Type B pancreatic cell (in vitro differentiated cells): ENCODE measurements around the gene MYO3B. TPM values are rescaled to one million over a fixed set of nuclear protein-coding genes. Genes with fewer than 3 reads are reported as not detected.
"Not testable (repeated sequence)": the region's sequence is repeated elsewhere in the genome, so short reads cannot be mapped to it uniquely, and the experiment has no call there.

ENCODE experiments used
- DNase-seq: peaks from one replicate; pipeline ENCODE4 v3.0.0; 2021; ENCODE audit warnings: mixed read lengths; ENCODE audit not compliant: unreplicated experiment; ENCODE audit errors: extremely low spot score
- H3K27ac Mint-ChIP-seq: 2 replicates; pipeline ENCODE4 v1.8.0; 2021; ENCODE audit warnings: mild to moderate bottlenecking, mixed read lengths
- H3K27me3 Mint-ChIP-seq: 2 replicates; pipeline ENCODE4 v1.8.0; 2021; ENCODE audit warnings: mixed read lengths
- H3K36me3 Mint-ChIP-seq: 2 replicates; pipeline ENCODE4 v1.8.0; 2021; ENCODE audit warnings: mixed read lengths
- H3K4me1 Mint-ChIP-seq: one replicate; pipeline ENCODE4 v1.8.0; 2021; ENCODE audit warnings: mixed read lengths; ENCODE audit not compliant: unreplicated experiment
- H3K4me3 Mint-ChIP-seq: 2 replicates; pipeline ENCODE4 v1.8.0; 2021; ENCODE audit warnings: mild to moderate bottlenecking, mixed read lengths
- H3K9me3 Mint-ChIP-seq: 2 replicates; pipeline ENCODE4 v1.8.0; 2021; ENCODE audit warnings: mixed read lengths
- CTCF ChIP-seq: fragments of 200-600 bp; sonication (generic); conservative IDR thresholded peaks from 2 replicates; pipeline ENCODE4 v1.5.0; 2021; ENCODE audit warnings: antibody characterized with exemption, mild to moderate bottlenecking
- total RNA-seq: library from RNA; stranded (reverse); gene quantifications from 2 replicates; pipeline ENCODE4 v1.2.1, GENCODE V29; 2021; ENCODE audit warnings: low replicate concordance

The MYO3B gene
- total RNA-seq, 1 donor from 2014 or later = 0.46 TPM

GRCh38 chr2:170660409-170660808, 482.5 kb downstream of the MYO3B start:
- DNase-seq = no peak
- H3K9me3 Mint-ChIP-seq = no peaks in the 10 kb centered on the region
- TF ChIP-seq CTCF = no peak
- H3K4me3 Mint-ChIP-seq = no peak overlapping the region
- H3K27ac Mint-ChIP-seq = no peak overlapping the region
- H3K36me3 Mint-ChIP-seq = no peaks in the 10 kb centered on the region
- H3K4me1 Mint-ChIP-seq = peaks cover 4% of the 10 kb centered on the region
- no peaks in the 10 kb centered on the region for H3K27me3 Mint-ChIP-seq

GRCh38 chr2:170665743-170666142, 487.8 kb downstream of the MYO3B start:
- Mint-ChIP-seq H3K27ac (no peak overlapping the region), H3K36me3 (no peaks in the 10 kb centered on the region), H3K4me1 (no peaks in the 10 kb centered on the region), H3K27me3 (no peaks in the 10 kb centered on the region), H3K4me3 (no peak overlapping the region), H3K9me3 (no peaks in the 10 kb centered on the region)
- no peak for TF ChIP-seq CTCF
- DNase-seq = no peak

GRCh38 chr2:170669909-170670308, 492.0 kb downstream of the MYO3B start:
- H3K4me1 Mint-ChIP-seq = no peaks in the 10 kb centered on the region
- H3K4me3 Mint-ChIP-seq = no peak overlapping the region

GRCh38 chr2:170670651-170671050, 492.7 kb downstream of the MYO3B start:
- H3K36me3 Mint-ChIP-seq = no peaks in the 10 kb centered on the region
- H3K27ac Mint-ChIP-seq = no peak overlapping the region
- H3K27me3 Mint-ChIP-seq = no peaks in the 10 kb centered on the region
- H3K4me3 Mint-ChIP-seq = no peak overlapping the region
- no peaks in the 10 kb centered on the region for H3K9me3 Mint-ChIP-seq
- DNase-seq = no peak
- no peak for TF ChIP-seq CTCF
- H3K4me1 Mint-ChIP-seq = no peaks in the 10 kb centered on the region

More at GRCh38 chr2:170669909-170670308, 492.0 kb downstream of the MYO3B start:
- Mint-ChIP-seq H3K36me3 (no peaks in the 10 kb centered on the region), H3K27me3 (no peaks in the 10 kb centered on the region), H3K9me3 (no peaks in the 10 kb centered on the region), H3K27ac (no peak overlapping the region)
- no peak for TF ChIP-seq CTCF
- DNase-seq = no peak

DNA sequence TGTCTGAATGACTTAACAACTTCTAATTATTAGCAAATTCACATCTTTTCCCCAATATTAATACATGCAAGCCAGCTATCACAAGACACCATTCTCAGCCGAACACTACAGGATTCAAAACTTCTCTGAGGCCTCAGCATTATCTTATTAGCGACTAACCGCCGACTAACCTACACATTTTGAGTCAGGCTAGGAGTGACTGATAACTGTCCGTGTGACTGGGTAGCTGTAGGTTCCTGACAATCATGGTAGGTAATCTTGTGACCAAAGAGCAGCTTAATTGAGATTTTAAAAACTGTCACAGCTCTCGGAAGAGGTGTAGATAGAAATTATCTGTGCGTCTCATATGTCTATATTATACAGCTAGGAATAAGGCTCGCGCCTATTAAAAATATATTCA, 493.1 kb downstream of the MYO3B start:
- Mint-ChIP-seq H3K36me3 (no peaks in the 10 kb centered on the region), H3K9me3 (no peaks in the 10 kb centered on the region), H3K27ac (no peak overlapping the region), H3K4me1 (no peaks in the 10 kb centered on the region), H3K27me3 (no peaks in the 10 kb centered on the region), H3K4me3 (no peak overlapping the region)
- no peak for DNase-seq
- TF ChIP-seq CTCF = no peak

DNA sequence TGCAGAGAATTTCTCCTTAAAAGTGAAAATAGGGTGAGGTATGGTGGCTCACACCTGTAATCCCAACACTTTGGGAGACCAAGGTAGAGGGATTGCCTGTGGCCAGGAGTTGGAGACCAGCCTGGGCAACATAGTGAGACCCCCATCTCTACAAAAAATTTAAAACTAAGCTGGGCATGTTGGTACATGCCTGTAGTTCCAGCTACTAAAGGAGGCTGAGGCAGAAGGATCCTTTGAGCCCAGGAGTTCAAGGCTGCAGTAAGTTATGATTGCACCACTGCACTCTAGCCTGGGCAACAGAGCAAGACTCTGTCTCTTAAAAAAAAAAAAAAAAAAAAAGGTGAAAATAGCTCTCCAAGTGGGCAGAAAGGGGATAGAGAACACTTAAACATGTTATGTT, 496.3 kb downstream of the MYO3B start:
- DNase-seq, H3K27me3 Mint-ChIP-seq, H3K36me3 Mint-ChIP-seq, H3K4me3 Mint-ChIP-seq, H3K4me1 Mint-ChIP-seq, H3K9me3 Mint-ChIP-seq, H3K27ac Mint-ChIP-seq: not testable (repeated sequence)
